ENCODE results near the gene ARHGAP42.
A peak's percentile ranks its signal among the peaks of the same experiment; 100 is the strongest.
"Not testable (repeated sequence)": the region's sequence is repeated elsewhere in the genome, so short reads cannot be mapped to it uniquely, and the experiment has no call there.

The ARHGAP42 gene

DNA sequence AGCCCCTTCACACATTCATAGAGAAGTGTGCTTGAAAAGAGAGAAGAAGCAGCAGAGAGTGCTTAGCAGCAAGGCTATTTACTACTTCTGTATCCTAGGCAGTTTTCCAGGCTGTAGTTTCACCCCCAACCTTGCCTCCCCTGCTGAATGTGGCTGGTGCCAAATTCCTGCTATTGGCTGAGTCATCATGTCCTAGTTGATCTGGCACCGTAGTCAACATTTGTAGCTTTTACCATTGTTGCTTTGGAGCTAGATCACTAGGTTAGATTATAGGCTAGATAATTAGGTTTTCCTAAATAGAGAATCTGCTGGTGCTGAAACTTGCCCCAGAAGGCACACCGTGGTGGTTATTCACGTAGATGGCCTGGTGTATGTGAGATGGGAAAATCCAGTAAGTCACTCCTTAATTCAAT, 32.7 kb downstream of the ARHGAP42 start:
- no peak for DNase-seq

DNA sequence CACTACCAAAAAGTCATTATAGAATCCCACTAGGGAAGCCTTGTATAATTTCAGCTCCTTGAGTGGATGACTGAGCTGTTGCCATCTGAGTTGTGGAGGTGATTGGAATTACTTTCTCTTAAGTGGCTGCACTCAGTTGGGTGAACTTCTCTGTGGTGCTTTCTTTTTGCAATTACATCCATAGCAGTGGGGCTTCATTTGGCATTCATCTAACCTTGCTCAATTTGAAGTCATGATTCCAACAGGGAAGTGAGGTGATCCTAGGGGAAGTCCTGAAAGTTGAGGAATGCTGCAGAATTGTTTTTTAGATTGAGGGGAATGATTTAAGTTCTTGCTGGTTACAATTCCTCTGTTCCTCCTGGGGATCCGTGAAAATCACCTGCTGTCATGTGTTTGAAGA, 39.6 kb downstream of the ARHGAP42 start:
- no peak for DNase-seq

DNA sequence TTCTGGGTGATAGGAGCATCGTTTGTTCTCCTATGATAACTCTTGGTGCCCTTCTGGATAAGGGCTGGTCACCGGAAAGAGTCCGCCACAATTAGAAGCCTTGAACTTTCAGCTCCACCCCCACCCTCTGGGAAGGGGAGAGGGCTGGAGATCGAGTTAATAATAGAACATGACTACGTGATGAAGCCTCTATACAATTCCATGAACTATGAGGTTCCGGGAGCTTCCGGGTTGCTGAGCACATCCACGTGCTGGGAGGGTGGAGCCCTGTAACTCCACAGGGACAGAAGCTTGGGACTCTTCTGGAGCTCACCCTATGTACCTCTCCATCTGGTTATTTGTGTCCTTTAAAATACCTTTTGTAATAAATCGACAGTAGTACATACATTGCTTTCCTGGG, 40.3 kb downstream of the ARHGAP42 start:
- no peak for DNase-seq

DNA sequence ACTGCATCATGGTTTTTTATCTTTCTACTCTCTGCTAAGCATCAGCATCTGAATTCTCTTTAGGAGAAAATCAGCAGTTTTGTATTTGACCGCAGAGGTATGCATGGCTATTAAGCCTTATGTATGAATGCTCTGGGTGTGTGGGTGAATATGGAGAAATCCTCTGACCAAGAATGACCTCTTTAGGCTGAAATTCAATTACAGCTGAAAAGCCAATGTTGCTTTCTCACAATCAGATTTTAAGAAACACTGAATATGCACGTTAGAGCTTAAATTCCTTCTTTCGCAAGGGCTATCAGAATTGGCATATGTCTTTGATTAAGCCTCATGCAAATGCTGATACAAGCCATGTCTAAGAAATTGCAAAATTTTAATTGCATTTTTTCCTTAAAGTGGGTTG, 43.2 kb downstream of the ARHGAP42 start:
- no peak for DNase-seq

DNA sequence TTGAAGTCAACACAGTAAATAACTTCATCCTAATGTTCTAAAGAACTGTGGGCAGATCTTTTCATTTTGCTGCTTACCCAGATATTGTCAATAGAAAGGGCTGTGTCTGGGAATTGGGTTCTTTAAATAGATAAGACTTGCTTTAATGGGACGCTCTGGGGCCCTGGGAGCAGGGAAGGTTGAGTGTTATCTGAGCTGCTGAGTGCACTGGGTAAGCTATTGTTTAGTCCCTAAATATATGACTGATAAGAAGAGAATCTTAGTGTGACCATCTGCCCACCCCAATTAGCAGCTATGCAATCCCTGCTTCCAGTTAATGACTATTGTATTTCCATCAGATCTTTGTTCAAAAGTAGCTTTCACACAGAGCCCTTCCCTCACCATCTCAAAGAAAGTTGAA, 44.4 kb downstream of the ARHGAP42 start:
- no peak for DNase-seq

DNA sequence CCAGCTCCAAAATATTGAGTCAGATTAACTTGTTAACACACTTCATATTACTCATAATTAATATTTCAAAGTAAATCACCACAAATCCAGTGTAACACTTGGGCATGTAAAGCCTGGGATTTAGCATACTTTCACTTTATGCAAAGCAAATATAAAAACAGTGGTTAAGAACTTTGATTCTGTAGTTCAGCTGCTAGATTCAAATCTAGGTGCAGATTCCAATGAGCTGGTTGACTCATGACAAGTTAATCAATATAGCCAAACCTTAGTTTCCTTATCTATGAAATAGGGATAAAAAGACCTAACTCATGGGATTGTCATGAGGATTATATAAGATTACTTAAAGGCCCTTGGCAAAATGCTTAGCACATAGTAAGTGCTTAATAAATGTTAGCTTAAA, 45.9 kb downstream of the ARHGAP42 start:
- DNase-seq: no peak

DNA sequence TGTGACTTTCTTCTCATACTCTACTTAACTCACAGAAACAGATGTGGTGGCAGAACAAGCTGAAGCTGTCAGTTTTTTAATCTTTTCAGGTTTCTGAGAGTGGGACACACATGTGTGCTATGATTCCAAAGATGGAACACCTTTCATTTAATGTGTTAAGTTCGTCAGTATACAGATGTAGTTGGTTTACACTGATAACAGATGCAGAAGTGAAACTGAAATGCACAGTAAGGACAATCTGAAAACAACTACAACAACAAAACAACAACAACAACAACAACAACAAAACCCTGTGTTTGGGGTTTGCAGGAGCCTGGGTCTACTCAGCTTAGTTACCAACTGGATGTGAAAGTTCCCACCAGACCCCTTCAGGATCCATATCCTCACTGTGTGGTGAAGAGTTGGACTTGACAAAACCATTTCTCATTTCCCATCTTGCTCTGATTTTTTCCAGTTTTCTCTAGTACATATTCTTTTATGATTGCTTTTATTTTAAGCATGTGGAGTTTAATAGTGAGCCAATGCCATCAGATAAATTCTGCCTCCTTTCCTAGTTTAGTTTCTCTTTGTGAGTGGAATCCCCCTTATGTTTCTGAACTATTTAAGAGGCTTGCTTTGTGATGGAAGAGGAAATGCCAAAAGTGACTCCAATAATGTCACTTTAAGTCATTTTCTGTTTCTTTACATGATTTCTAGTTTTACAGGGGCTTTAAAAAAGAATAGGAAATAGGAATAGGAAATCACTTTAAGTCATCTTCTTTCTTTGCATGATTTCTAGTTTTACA, 47.8 kb downstream of the ARHGAP42 start:
- no peak for DNase-seq

DNA sequence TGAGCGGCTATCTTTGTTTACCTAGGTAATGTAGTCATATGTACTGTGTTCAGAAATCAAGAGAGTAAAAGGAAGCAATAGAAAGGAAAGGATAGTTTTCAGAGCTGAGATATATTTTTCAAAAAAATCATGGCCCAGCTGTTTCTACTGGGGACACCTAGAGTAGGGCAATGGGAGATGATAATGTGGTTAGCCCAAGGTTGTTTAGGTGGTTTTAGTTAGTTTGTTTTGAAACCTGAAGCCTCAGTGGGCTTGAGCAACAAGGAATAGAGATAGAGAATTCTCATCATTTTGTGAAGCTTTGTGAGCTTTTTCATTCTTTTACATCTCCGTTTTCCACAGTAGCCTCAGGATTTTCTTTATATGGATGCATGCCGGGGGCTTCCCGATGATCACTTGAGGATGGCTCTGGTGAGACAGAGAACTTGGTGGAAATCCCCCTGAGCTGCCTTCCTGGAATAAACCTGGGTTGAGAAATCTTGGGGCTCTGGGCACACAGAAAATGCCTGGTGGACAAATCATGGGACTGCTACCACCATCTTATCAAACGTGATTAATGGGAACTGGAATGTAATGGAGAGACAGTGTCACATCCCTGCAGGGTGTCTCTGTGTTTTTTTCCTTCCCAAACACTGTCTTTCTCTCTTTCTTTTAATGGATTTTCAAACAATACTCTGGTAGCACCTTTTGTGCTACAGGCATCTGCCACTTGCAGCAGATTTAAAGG, 49.0 kb downstream of the ARHGAP42 start:
- no peak for DNase-seq

DNA sequence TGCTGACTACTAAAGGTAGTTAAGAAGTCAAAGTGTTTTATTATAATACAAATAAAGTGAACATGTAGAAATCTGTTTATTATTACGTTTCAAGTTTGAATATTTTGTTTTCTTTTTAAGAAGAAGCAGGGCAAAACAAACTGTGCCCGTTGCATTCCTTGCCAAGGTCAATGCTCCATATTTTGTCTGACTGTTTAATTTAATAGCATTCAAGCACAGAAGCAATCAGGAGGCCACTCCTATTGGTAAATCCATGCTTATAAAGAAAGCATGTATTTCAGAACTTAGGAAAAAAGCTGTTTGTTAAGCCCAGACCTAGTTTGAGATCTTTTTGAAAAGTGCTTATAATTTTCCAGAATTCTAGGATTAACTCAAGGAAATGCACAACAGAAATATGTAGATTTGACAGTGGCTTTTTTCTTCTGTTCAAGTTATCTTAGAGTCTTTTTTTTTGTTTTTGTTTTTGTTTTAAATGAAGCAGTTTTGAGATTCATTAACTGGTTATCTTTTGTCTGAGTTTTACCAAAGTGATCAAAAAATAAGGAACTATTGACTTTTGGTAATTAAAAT, 51.7 kb downstream of the ARHGAP42 start:
- DNase-seq: no peak

DNA sequence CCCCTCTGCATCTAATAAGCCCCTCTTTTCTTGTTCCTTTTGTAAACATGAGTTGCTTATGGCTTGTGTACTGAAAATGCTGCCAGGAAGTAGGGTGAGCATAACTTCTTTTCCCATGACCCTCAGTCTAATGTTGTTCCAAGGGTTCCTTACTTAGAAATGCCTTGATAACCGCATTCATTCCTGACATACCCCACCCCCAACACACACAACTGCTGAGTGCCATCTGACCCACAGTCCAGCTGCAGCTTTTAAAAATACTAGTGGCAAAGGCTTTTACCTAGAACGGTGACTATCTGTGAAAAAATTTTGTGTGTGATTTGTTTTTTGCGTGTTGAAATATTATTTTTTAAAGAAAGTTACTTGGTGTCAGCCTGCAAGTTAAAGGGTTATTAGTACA, 52.6 kb downstream of the ARHGAP42 start:
- DNase-seq: peak; percentile 31

DNA sequence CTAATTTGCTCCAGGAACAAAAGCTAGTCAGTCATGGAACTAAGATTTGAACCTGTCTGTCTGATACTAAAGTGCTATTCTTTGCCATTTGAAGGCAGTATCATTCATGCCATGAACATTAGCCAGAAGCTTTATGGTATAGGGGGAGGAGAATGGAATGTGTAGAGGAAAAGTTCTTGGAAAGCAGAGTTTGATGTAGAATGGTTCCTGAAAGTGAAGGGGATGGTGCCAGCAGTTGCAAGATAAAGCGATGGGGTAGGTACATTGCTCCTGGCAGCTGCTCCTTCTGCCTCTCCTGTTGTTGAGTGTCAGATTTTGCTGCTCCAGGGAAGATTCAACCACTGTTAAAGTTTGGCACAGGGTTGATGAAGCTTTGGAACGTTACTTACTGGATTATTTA, 53.4 kb downstream of the ARHGAP42 start:
- no peak for DNase-seq

DNA sequence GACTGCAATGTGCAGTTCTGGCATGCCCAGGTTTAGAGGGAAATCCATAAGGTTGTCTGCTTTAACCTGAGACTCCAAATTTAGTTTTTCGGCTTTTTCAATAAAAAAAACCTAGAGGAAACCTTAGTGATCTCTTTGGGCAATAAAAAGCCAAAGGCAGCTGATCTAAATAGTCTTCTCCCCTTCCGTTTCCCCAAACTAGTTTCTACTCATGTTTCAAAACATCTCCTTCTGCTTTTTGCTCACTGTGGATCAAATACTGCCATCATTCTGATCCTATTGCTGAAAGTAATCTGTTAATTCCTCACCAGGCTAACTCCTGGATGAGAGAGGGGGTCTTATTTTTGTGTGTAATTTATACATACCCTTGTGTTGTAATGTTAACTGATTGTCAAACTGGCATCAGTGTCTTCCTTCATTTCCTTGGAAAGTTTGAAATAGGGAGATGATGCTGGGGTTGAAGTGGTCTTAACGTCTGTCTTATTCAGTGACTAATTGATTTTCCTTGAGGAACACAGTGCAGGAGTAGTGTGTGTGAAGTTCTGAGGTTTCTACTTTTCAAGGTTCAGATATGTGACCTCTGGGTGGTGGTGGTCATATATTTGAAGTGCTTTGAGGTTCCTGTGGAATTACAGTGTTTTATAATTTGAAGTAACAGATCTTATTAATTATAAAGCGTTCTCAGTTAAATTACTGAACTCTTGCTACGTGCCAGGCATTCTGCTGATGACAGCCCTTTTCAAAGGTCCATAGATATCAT, 55.0 kb downstream of the ARHGAP42 start:
- DNase-seq: no peak

DNA sequence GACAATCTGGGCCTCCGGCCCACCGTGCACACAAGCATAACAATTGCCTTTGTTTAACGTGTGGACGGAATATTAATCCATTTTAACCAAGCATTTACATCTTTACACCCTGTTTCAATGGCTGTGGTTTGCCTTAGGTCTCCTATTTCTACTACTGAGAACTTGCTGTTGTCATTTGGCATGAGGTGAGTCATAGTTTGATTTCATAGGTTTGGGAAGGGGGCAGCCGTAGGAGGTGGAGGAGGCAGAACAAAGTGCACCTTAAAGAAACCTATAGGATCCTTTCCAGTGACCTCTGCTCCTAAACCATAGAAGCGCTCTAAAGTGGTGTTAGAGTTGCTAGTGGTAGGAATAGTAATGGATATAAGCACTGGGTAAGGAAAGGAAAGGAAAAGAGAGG, 59.4 kb downstream of the ARHGAP42 start:
- DNase-seq: no peak

DNA sequence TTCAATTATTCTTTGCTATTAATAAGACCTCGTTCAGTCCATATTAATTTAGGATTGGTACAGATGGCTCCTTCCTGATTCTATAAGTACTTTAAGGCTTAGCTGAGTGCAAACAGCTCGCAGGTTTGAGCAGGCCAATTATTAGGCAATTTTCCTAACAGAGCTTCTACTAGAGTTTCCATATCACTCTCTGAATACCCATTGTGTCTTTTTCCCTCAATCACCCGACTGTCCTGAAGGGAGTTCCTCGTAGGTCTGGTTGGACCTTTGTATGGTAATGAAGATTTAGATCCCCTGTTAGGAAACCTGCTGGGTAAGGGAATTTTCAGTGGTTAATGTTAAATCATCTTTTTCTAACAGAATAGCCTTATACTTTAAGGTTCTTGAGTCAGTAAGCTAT, 61.1 kb downstream of the ARHGAP42 start:
- no peak for DNase-seq

DNA sequence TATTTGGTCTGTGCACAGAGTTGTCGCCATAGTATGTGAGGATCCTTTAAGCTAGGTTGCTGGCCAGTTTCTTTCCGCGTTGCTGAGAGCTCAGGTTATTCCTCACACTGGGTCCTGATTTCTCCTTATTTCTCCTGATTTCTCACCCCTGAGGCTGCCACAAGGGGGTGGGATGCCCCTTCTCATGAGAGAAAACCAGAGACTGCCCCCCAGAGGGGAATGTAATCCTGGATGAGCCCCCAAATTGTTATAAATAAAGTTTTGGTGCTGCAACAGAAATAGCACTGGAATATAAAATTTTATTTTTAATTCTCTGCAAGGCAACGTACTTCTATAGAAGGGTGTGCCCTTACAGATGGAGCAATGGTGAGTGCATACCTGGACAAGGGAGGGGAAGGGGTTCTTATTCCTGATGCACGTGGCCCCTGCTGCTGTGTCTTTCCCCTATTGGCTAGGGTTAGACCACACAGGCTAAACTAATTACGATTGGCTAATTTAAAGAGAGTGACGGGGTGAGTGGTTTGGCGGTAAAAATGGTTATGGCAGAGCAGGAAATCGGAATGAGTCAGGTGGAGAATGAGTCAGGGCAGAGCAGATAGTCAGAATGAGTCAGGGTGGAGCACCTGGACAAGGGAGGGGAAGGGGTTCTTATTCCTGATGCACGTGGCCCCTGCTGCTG, 62.9 kb downstream of the ARHGAP42 start:
- not testable (repeated sequence) for DNase-seq

DNA sequence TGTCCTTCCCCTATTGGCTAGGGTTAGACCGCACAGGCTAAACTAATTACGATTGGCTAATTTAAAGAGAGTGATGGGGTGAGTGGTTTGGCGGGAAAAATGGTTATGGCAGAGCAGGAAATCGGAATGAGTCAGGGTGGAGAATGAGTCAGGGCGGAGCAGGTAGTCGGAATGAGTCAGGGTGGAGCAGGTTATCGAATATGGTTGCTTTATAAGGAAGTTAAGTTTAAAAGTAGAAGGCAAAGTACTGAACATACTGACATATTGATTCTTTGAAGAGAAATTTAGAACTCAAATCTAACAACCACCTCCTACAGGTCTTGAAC, 63.4 kb downstream of the ARHGAP42 start:
- DNase-seq: not testable (repeated sequence)

DNA sequence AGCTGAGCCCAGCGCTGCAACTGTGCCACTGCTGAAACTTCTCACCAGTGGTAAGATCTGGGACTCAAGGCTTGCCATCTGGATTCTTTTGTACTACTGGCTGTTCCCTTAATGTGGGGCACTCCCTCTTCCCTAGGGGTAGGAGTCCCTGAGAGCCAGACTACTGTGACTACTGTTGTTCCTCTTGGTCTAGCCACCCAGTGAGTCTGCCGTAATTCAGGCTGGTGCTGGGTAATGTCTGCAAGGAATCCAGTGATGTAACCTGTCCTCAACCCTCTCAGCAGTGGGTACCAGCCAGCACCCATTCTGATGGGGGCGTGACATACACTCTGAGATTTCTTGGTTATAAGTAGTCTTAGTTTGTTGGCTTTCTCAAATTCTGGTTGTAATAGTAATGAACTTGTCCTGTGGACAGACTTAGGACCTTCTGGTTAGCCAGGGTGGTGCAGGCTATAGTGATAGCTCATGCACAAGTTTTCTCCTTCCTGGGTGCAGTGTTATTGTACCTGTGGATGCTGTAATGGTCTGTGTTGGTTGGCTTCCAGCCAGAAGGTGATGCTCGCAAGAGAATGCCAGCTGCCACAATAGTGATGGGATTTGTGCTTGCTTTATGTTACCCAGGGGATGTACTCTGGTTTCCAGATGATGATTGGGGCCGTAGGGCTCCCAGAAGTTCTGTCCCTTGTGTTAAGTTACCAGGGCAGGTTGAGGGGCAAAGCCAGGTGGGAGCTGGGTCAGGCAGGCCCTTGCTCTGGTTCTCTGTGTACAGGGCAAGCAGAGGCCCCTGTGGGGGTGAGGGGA, 65.5 kb downstream of the ARHGAP42 start:
- DNase-seq: no peak

DNA sequence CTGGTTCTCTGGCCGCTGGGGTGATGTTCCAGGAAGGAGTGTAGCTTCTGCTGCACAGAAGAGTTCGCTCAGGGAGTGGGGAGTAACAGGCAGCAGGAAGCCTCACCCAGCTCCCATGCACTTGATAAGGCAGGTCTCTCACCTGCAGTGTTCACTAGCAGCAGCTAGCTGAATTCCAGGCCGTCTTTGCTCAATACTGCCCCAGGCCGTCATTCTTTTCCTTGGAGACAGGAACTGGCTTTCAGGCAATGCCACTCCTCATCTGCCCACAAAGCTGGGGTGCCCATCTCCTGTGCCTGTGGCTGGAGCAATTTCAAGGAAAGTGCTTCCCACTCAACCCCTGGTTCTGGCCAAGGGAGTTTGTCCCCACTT, 66.1 kb downstream of the ARHGAP42 start:
- no peak for DNase-seq

DNA sequence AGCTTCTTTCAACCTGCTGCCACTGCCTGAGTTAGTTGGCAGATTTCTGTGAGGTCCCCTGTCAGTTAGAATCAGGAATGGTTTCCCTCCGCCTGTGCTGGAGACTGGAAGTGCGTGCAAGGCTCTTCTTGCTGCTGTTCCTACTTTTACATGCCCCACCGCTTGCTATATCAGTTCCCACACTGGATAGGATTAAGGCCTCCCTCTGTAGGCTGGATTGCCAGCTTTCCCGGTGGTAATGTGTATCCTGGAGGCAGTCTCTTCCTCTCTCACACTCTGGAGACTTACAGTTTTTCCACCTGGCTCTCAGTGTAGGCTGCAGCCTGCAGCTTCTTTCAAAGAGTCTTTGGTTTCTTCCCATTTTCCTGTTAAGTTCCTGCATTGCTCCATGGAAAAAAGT, 66.5 kb downstream of the ARHGAP42 start:
- no peak for DNase-seq

DNA sequence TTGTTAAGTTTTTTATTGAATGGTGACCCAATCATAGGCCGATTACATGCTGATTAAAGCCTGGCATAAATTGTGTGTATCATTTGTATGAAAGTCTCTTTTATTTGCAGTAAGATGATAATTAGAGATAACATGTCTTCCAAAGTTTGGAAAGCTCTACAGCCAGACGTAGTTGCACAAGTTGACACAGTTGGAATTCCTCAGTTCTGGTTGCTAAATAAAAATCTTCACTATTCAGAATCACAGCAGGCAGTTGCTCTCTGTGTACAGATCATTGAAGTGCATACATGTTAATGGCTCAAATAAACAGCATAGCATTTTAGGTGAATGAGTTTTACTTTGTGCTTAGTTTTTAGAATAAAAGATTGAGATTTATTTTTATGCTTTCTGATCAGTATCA, 69.5 kb downstream of the ARHGAP42 start:
- DNase-seq: no peak

DNA sequence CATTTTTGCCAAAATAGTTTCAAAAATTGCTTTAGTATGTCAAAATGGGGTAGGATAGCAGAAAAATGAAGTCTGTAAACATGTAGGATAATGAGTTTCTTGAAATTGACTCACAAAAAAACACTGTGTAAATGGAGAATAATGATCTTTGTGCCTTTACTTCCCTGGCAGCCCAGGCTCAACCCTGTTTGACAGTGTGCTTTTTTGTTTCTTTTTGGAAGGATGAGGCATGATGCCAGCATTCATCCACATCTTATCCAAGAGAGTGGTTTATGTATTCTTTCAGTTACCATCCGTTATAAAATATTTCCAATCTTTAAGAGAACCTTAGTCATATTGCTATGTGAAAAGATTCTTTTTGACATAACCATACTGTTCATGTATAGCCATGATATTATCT, 70.6 kb downstream of the ARHGAP42 start:
- no peak for DNase-seq

DNA sequence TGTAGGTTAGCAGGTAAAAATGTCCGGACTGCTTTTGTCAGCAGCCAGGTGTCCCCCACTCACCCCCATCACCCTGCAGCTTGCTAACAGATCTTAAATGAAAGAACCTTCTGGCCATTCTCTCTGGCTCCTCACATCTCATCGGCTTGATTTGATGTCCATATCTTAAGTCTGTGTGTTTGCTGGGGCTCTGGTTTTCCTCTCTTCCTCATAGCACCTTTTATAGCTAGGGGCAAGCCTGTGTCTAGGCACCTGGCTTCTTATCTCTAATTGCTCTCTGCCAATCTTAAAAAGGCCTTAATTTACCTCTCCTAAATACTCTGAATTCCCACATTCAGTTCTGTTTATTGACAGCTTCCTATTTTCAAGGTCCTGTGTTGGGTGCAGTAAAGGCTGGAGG, 72.0 kb downstream of the ARHGAP42 start:
- DNase-seq: no peak
